SK-N-SH (cell line): ENCODE data around the gene ATP1A1. TPM values are rescaled to one million over a fixed set of nuclear protein-coding genes. Genes with fewer than 3 reads are reported as not detected.

Source experiments
- CTCF ChIA-PET: fragments of 300-600, 350-600 bp; formaldehyde crosslinking; extraction: SDS; loops from one replicate; lab custom pipeline; 2021; lab: Yijun Ruan, JAX
- POLR2A ChIA-PET: fragments of 350-600 bp; sonication (Branson Sonifier 250); formaldehyde crosslinking; extraction: SDS; loops from one replicate; lab custom pipeline; 2020; ENCODE audit warnings: antibody characterized with exemption, inconsistent platforms; lab: Yijun Ruan, JAX
- DNase-seq: peaks from one replicate; pipeline ENCODE4 v3.0.0; 2012
- H2AFZ ChIP-seq: fragments of 200-600 bp; sonication (generic); 2 replicates; pipeline ENCODE4 v1.8.1; 2016; ENCODE audit warnings: antibody characterized with exemption, mild to moderate bottlenecking, low read depth
- H3F3A ChIP-seq: fragments of 200-600 bp; sonication (generic); replicated peaks from 2 replicates; pipeline ENCODE3; 2016; ENCODE audit warnings: antibody characterized with exemption, mild to moderate bottlenecking; ENCODE audit not compliant: insufficient read depth
- H3K27ac ChIP-seq, 2 experiments: fragments of 200-500 bp in 1 of 2; fragments of 200-600 bp in 1 of 2; sonication (Bioruptor generic) in 1 of 2; sonication (generic), shearing (Covaris generic) in 1 of 2; 2 replicates each; pipeline versions ENCODE4 v1.5.1 to v1.6.1; 2014 to 2016; ENCODE audit warnings: low read depth in 2 of 2, inconsistent platforms in 1 of 2, low read length in 1 of 2, mild to moderate bottlenecking in 1 of 2, mixed read lengths in 1 of 2
- H3K27me3 ChIP-seq: fragments of 200-600 bp; sonication (generic), shearing (Covaris generic); 2 replicates; pipeline ENCODE4 v1.6.1; 2016; ENCODE audit warnings: mixed run types; ENCODE audit not compliant: insufficient read depth
- H3K36me3 ChIP-seq, 2 experiments: fragments of 200-500 bp in 1 of 2; fragments of 200-600 bp in 1 of 2; sonication (Bioruptor generic) in 1 of 2; sonication (generic) in 1 of 2; replicated peaks in 1 of 2; 2 replicates each; pipeline versions ENCODE3 to v1.5.1; 2014 to 2016; ENCODE audit warnings: low read length in 1 of 2, mild to moderate bottlenecking in 1 of 2; ENCODE audit not compliant: insufficient read depth in 2 of 2, control insufficient read depth in 1 of 2
- H3K4me1 ChIP-seq, 2 experiments: fragments of 200-500 bp in 1 of 2; fragments of 200-600 bp in 1 of 2; sonication (Bioruptor generic) in 1 of 2; sonication (generic), shearing (Covaris generic) in 1 of 2; 2 replicates each; pipeline versions ENCODE4 v1.5.1 to v1.6.1; 2014 to 2016; ENCODE audit warnings: low read depth in 1 of 2, low read length in 1 of 2, mixed run types in 1 of 2; ENCODE audit not compliant: insufficient read depth in 2 of 2, control insufficient read depth in 1 of 2
- H3K4me2 ChIP-seq: fragments of 200-600 bp; sonication (generic), shearing (Covaris generic); 2 replicates; pipeline ENCODE4 v1.6.1; 2017; ENCODE audit warnings: mixed run types
- H3K4me3 ChIP-seq, 2 experiments: fragments of 200-500 bp in 1 of 2; fragments of 200-600 bp in 1 of 2; sonication (Bioruptor generic) in 1 of 2; sonication (generic), shearing (Covaris generic) in 1 of 2; 2 replicates each; pipeline versions ENCODE4 v1.5.1 to v1.8.1; 2014 to 2016; ENCODE audit warnings: low read depth in 2 of 2, inconsistent platforms in 1 of 2, low read length in 1 of 2, mild to moderate bottlenecking in 1 of 2, mixed read lengths in 1 of 2, moderate library complexity in 1 of 2
- H3K79me2 ChIP-seq: fragments of 200-600 bp; sonication (generic); 2 replicates; pipeline ENCODE4 v1.8.1; 2017; ENCODE audit warnings: mild to moderate bottlenecking; ENCODE audit not compliant: insufficient read depth
- H3K9ac ChIP-seq: fragments of 200-600 bp; sonication (generic); 2 replicates; pipeline ENCODE4 v1.6.1; 2017; ENCODE audit warnings: mixed run types
- H3K9me2 ChIP-seq: fragments of 200-600 bp; sonication (generic); 2 replicates; pipeline ENCODE4 v1.6.1; 2017; ENCODE audit warnings: mixed run types
- H3K9me3 ChIP-seq: fragments of 200-600 bp; sonication (generic); 2 replicates; pipeline ENCODE4 v1.6.1; 2017; ENCODE audit warnings: mixed run types, mild to moderate bottlenecking, moderate library complexity
- H4K20me1 ChIP-seq: fragments of 200-600 bp; sonication (generic); 2 replicates; pipeline ENCODE4 v1.6.1; 2017; ENCODE audit warnings: mild to moderate bottlenecking, mixed run types; ENCODE audit not compliant: insufficient read depth
- FOXJ3 ChIP-seq: sonication (generic); formaldehyde crosslinking; IDR thresholded peaks from 2 replicates; pipeline ENCODE4 v1.5.1; 2020; ENCODE audit warnings: mild to moderate bottlenecking, missing genetic modification reagents
- FOXM1 ChIP-seq: IDR thresholded peaks from 2 replicates; pipeline ENCODE4 v1.4.0; 2012; ENCODE audit warnings: low read depth, mild to moderate bottlenecking
- GATA2 ChIP-seq: sonication (generic); formaldehyde crosslinking; IDR thresholded peaks from 2 replicates; pipeline ENCODE4 v1.5.0; 2020; ENCODE audit warnings: mild to moderate bottlenecking, missing genetic modification reagents
- JUND ChIP-seq: IDR thresholded peaks from 2 replicates; pipeline ENCODE4 v1.4.0; 2012
- NFIC ChIP-seq: IDR thresholded peaks from 2 replicates; pipeline ENCODE4 v1.4.0; 2012; ENCODE audit warnings: borderline replicate concordance
- NRF1 ChIP-seq: IDR thresholded peaks from 2 replicates; pipeline ENCODE4 v1.6.1; 2012; ENCODE audit warnings: low read depth, mild to moderate bottlenecking, low read length
- POLR2AphosphoS5 ChIP-seq: IDR thresholded peaks from 2 replicates; pipeline ENCODE4 v1.6.1; 2012; ENCODE audit warnings: low read depth, low read length
- RAD21 ChIP-seq: IDR thresholded peaks from 2 replicates; pipeline ENCODE4 v1.6.1; 2012; ENCODE audit warnings: mild to moderate bottlenecking, low read length
- RCOR1 ChIP-seq: fragments of 150-350 bp; IDR thresholded peaks from 2 replicates; pipeline ENCODE4 v1.6.1; 2017; ENCODE audit warnings: antibody characterized with exemption, low read length
- RFX5 ChIP-seq: IDR thresholded peaks from 2 replicates; pipeline ENCODE4 v1.6.1; 2012; ENCODE audit warnings: mild to moderate bottlenecking, improper control_type of control experiment, low read length
- RXRA ChIP-seq: IDR thresholded peaks from 2 replicates; pipeline ENCODE4 v1.4.0; 2012; ENCODE audit warnings: low read depth, mild to moderate bottlenecking, borderline replicate concordance
- SMC3 ChIP-seq: IDR thresholded peaks from 2 replicates; pipeline ENCODE4 v1.6.1; 2012; ENCODE audit warnings: low read depth, low read length, improper control_type of control experiment
- TCF12 ChIP-seq: IDR thresholded peaks from 2 replicates; pipeline ENCODE4 v1.4.0; 2012
- WGBS: methylation state at CpG from one replicate; pipeline ENCODE4 v1.1.6; 2017; ENCODE audit warnings: low lambda C conversion rate; 5-methylcytosine and 5-hydroxymethylcytosine counted together
- polyA plus RNA-seq, 3 experiments: library from polyadenylated mRNA; depleted of rRNA; stranded (reverse); fragments of >200 nt; gene quantifications; 2 replicates each; pipeline ENCODE4 v1.2.3, GENCODE V29; 2012
- TF ChIP-seq, protein P1 (sequence below): fragments of 150-350 bp; IDR thresholded peaks from 2 replicates; pipeline ENCODE4 v1.6.1; 2016; ENCODE audit warnings: mild to moderate bottlenecking, low read depth, low read length
- TF ChIP-seq, protein P2 (sequence below): IDR thresholded peaks from 2 replicates; pipeline ENCODE4 v1.6.1; 2012; ENCODE audit warnings: mild to moderate bottlenecking, low read depth, low read length, moderate library complexity

ATP1A1 gene
- polyA plus RNA-seq, 1 of the 3 experiments (the other 2 are of a cell fraction) = 233 TPM

DNA sequence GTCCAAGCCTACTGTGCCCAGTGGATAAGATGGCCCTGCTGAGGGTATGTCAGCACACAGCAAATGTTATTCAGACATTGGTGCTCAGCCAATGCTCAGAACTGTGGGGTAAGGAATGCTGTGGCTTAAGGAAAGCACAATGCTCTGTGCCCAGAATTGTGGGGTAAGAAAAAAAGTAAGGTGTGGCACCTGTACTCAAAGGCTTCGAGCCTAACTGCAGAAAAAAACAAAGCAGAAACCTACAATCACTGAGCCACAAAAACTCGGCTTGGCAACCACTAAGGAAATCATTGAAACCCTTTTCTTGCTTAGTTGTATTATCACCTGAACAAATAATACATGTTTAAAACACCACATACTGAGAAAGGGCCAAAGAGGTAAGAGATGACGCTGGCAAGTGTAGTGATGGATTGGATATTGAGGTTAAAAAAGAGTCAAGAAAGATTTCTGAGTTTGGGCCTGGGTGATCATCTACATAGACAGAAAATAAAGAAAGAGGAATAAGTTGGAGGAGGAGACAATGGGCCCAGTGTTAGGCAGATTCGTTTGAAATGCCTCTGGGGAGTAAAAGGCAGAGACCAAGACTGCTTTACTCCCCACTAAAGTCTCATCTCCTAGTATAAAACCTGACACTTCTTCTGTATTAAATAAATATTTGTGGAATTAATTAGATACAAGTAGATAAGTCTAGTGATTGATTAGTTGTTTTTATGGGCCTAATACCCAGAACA lies 25.9 kb upstream of the ATP1A1 start:
- DNase-seq = no peak
- ChIA-PET CTCF (interaction anchor here (1.5 to 1.8 kb wide), 2 partner anchors 13 to 18 kb away, joined by 4 read pairs; no protein-coding TSS in a partner anchor), POLR2A (no interaction called here)
- Histone ChIP-seq H2AFZ (no peak overlapping the region), H3K9me2 (no peaks in the 10 kb centered on the region), H3K4me3 (no peak overlapping the region), H3K27me3 (no peaks in the 10 kb centered on the region; the same call in 1 of the 2 replicates), H4K20me1 (no peaks in the 10 kb centered on the region), H3K79me2 (no peaks in the 10 kb centered on the region), H3K4me1 (peaks cover 0 to 6% of the 10 kb centered on the region in 2 experiments; a peak in 2 of 4 replicates), H3F3A (no peaks in the 10 kb centered on the region), H3K9ac (no peak overlapping the region), H3K4me2 (no peak overlapping the region), H3K27ac (no peak overlapping the region), H3K36me3 (no peaks in the 10 kb centered on the region), H3K9me3 (no peaks in the 10 kb centered on the region)
- WGBS = 32% methylated on average over 4 of the region's 4 CpGs
- TF ChIP-seq RFX5 (no peak), JUND (no peak), POLR2AphosphoS5 (no peak), FOXJ3 (no peak), SMC3 (no peak), RCOR1 (no peak), RXRA (no peak), FOXM1 (no peak), NRF1 (no peak), NFIC (no peak), RAD21 (no peak), TCF12 (no peak), GATA2 (CRISPR knock-in tag) (no peak)
- TF ChIP-seq, protein P1, sequence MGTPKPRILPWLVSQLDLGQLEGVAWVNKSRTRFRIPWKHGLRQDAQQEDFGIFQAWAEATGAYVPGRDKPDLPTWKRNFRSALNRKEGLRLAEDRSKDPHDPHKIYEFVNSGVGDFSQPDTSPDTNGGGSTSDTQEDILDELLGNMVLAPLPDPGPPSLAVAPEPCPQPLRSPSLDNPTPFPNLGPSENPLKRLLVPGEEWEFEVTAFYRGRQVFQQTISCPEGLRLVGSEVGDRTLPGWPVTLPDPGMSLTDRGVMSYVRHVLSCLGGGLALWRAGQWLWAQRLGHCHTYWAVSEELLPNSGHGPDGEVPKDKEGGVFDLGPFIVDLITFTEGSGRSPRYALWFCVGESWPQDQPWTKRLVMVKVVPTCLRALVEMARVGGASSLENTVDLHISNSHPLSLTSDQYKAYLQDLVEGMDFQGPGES = no peak
- TF ChIP-seq, protein P2, sequence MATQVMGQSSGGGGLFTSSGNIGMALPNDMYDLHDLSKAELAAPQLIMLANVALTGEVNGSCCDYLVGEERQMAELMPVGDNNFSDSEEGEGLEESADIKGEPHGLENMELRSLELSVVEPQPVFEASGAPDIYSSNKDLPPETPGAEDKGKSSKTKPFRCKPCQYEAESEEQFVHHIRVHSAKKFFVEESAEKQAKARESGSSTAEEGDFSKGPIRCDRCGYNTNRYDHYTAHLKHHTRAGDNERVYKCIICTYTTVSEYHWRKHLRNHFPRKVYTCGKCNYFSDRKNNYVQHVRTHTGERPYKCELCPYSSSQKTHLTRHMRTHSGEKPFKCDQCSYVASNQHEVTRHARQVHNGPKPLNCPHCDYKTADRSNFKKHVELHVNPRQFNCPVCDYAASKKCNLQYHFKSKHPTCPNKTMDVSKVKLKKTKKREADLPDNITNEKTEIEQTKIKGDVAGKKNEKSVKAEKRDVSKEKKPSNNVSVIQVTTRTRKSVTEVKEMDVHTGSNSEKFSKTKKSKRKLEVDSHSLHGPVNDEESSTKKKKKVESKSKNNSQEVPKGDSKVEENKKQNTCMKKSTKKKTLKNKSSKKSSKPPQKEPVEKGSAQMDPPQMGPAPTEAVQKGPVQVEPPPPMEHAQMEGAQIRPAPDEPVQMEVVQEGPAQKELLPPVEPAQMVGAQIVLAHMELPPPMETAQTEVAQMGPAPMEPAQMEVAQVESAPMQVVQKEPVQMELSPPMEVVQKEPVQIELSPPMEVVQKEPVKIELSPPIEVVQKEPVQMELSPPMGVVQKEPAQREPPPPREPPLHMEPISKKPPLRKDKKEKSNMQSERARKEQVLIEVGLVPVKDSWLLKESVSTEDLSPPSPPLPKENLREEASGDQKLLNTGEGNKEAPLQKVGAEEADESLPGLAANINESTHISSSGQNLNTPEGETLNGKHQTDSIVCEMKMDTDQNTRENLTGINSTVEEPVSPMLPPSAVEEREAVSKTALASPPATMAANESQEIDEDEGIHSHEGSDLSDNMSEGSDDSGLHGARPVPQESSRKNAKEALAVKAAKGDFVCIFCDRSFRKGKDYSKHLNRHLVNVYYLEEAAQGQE = no peak
